Raji (cell line): Measurements from ENCODE around the gene SLC22A13.

Experiments used
- POLR2A ChIP-seq: IDR thresholded peaks from 2 replicates; pipeline ENCODE4 v1.6.1; 2011; ENCODE audit warnings: low read depth, low read length, control low read depth; ENCODE audit not compliant: insufficient read depth

The SLC22A13 gene

DNA sequence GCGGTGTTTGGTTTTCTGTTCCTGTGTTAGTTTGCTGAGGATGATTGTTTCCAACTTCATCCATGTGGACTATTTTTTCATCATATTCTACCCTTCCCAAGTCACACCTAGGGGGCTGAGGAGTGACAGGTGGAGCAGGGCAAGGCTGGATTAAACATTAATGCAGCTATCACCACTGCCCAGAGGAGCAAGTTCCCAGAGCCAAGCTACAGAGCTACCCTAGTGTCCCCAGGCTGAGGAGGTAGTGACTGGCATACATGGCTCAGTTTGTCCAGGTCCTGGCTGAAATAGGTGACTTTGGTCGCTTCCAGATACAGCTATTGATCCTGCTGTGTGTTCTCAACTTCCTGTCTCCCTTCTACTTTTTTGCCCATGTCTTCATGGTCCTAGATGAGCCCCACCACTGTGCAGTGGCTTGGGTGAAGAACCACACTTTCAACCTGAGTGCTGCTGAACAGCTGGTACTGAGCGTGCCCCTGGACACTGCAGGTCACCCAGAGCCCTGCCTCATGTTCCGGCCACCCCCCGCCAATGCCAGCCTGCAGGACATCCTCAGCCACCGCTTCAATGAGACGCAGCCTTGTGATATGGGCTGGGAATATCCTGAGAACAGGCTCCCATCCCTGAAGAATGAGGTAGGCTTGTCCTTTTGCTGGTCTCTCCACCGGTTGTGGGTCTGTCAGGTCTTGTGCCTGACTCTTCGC, at the start of gene SLC22A13:
Gene SLC22A13, plus strand, starts transcription at position 209 of the 704 bp plus-strand sequence. Its CDS starts 49 bp downstream, at position 258.
- no peak for TF ChIP-seq POLR2A

DNA sequence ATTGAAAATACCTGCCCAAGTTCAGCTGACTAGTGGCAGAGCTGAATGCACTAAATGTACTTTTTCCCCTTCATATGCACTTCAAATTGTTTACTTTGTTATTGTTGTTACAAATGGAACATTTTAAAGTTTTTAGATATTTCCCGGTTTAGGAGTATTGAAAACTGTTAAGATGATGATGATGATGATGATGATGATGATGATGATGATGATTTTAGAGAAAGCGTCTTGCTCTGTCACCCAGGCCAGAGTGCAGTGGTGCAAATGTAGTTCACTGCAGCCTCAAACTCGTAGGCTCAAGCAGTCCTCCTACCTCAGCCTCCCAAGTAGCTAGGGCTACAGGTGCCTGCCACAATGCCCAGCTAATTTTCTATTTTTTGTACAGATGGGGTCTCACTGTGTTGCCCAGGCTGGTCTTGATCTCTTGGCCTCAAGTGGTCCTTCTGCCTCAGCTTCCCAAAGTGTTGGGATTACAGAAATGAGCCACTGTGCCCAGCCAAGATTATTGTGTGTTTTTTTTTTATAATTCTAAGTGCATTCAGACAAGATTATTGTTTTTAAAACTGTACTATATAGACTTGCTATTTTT, 45.9 kb upstream of the SLC22A13 start:
- no peak for TF ChIP-seq POLR2A

DNA sequence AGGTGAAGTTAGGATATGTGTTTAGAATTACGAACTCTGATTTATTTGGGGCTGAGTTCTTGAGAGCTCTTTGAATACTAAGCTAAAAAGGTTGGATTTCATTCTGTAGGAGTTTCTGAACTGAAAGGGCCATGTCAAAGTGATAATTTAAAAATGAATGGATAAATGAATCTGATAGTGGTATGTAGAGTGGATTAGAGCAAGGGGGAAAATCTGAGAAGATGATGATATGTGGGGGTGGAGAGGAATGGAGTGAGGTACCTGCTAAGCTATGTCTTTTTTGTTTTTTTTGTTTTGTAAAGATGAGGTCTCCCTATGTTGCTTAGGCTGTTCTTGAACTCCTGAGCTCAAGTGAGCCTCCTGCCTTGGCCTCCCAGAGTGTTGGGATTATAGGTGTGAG, 44.6 kb upstream of the SLC22A13 start:
- no peak for TF ChIP-seq POLR2A

DNA sequence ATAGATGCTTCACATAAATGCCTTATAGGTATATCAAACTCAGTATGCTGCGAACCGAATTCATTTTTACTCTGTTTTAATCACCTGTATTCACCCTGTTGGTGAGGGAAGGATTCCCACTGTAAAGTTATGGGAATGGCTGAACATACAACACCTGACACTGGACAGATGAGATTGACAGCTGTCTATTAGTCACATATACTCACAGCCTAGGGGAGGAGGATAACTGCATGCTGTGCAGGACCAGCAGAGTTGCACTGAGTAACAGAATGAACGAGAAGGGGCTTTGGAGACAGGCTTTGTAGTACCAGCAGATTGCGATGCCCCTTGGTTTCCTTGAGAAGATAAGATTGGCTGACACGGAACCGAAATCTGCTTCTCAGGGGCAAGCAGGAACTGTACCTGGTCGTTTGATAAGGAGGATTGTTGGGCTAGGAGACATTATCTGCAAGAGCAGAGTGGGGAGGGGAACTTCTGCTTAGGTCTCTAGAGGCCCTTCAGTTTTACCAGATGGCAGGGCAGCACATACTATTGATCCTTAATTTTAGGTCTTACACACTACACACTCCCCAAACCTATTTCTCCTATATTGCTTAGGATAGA, 43.5 kb upstream of the SLC22A13 start:
- TF ChIP-seq POLR2A: no peak

GRCh38 chr3:38224357-38224756, 41.3 kb upstream of the SLC22A13 start:
- no peak for TF ChIP-seq POLR2A

DNA sequence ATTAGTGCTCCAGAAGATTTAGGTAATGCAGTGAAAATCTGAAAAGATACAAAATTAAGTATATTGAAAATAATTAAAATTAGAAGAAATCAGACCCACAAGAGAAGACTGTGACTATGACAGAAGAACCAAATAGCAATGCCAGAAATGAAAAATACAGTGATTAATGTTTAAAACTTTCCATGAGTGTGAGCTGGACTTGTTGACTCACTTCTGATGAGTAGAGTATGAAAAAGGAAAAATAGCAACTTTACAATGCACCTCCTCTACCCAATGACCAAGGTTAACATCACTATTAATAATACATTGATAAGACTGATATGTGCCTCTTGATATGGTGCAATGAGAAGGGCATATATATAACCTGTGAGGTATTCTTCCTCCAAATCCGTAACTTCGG, 39.3 kb upstream of the SLC22A13 start:
- no peak for TF ChIP-seq POLR2A

DNA sequence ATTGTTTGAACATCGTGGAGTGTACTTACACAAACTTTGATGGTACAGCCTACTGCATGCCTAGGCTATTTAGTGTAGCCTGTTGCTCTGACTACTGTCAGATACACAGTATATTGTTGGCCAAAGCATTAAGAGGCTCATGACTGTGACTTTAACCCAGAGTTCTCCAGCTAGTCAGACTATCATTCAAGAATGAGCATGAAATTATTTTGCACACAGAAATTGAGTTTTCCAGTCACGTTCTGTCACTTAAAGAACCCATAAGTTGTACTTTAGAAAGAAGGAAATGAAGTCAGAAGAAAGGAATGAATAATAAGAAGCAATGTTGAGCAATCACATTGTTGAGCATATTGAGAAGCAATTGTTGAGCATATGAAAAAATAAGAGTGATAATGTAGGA, 37.6 kb upstream of the SLC22A13 start:
- no peak for TF ChIP-seq POLR2A

GRCh38 chr3:38229036-38229435, 36.6 kb upstream of the SLC22A13 start:
- no peak for TF ChIP-seq POLR2A

DNA sequence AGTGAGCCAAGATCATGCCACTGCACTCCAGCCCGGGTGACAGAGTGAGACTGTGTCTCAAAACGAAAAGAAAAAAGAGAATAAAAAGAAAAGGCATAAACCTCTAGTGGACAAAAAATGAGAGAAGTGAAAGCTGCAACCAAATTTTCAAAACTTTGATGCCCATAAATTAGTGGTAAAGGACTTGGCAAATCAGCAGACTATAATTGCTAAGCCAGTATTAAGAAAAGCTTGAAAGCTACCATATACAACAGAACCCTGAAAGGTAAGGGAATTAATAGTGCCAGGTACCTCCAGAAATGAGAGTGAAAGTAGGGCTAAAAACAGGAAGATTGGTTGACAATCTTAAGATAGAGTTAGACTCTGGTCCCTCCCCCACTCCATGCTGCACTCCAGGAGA, 32.9 kb upstream of the SLC22A13 start:
- TF ChIP-seq POLR2A: no peak

- TF ChIP-seq POLR2A: no peak
These were observed 30.1 kb upstream of the SLC22A13 start for GRCh38 chr3:38235466-38235865.

GRCh38 chr3:38238416-38239008, 27.1 kb upstream of the SLC22A13 start:
- TF ChIP-seq POLR2A: no peak

DNA sequence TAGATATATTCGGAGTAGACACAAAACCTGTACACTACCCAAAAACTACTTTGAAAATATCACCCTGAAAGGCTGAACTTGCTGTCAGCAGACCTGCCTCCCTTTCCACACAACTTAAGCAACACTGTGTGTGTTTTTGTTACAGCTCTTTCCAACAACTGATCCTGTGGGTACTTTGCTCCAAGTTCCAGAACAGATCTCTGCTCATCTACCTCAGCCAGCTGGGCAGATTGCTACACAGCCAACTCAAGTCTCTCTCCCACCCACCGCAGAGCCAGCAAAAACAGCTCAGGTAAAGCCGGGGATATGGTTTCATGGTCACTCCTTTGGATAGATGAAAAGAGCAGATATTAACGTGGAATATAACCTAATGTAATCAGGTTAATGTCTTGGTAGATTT, 19.7 kb upstream of the SLC22A13 start:
- TF ChIP-seq POLR2A: no peak

GRCh38 chr3:38247366-38248035, 18.1 kb upstream of the SLC22A13 start:
- TF ChIP-seq POLR2A: no peak

- no peak for TF ChIP-seq POLR2A
These were observed 15.4 kb upstream of the SLC22A13 start for GRCh38 chr3:38250198-38250597.

GRCh38 chr3:38251197-38251596, 14.4 kb upstream of the SLC22A13 start:
- TF ChIP-seq POLR2A: no peak
